Hepatocyte (in vitro differentiated cells): ENCODE measurements around the gene TSPO2.

Source experiments
- EZH2 ChIP-seq: fragments of 200-600 bp; sonication (generic); IDR thresholded peaks from 2 replicates; pipeline ENCODE4 v1.6.1; 2016; ENCODE audit warnings: antibody characterized with exemption, mild to moderate bottlenecking, borderline replicate concordance
- EZH2phosphoT487 ChIP-seq: fragments of 200-600 bp; sonication (generic); IDR thresholded peaks from one replicate; pipeline ENCODE4 v1.6.1; 2018; ENCODE audit warnings: antibody characterized with exemption, mild to moderate bottlenecking, low read depth, moderate library complexity; ENCODE audit not compliant: unreplicated experiment, severe bottlenecking
- TF ChIP-seq, protein P1 (sequence below): fragments of 200-600 bp; sonication (generic); IDR thresholded peaks from 2 replicates; pipeline ENCODE4 v1.5.1; 2016; ENCODE audit warnings: antibody characterized with exemption, mild to moderate bottlenecking; ENCODE audit not compliant: poor library complexity

DNA sequence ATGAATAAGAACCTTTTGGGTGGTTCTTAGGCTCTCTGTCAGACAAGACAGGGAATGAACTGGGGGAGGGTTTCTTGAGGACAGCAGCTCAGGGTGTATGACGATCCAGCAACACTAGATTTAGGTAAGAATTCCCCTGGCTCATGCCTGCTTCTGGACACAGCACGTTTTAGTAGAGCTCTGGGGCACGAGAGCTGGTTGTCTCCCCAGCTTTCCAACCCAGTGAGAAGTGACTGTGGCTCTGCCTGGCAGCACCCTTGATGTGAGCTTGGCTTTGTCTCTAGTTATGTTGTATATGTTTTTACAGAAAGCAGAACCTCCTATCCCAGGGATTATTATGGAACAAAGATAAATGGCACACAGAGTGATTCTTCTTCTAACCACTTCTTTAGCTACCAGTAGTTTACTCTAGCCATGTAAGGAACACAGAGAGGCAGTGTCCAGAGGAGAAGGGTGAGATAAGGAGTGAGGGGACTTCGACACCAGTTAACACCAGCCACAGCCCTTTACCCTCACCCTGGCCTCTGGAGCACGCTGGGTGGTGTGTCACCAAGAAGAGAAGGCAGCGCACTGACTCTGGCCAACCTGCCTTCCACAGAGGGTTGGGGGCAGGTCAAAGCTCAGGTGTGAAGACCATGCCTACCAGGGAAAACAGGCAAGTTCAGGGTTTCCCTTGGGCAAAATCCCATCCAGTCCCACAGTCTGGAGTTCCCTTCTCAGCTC is 14.7 kb downstream of the TSPO2 start:
- TF ChIP-seq, protein P1, sequence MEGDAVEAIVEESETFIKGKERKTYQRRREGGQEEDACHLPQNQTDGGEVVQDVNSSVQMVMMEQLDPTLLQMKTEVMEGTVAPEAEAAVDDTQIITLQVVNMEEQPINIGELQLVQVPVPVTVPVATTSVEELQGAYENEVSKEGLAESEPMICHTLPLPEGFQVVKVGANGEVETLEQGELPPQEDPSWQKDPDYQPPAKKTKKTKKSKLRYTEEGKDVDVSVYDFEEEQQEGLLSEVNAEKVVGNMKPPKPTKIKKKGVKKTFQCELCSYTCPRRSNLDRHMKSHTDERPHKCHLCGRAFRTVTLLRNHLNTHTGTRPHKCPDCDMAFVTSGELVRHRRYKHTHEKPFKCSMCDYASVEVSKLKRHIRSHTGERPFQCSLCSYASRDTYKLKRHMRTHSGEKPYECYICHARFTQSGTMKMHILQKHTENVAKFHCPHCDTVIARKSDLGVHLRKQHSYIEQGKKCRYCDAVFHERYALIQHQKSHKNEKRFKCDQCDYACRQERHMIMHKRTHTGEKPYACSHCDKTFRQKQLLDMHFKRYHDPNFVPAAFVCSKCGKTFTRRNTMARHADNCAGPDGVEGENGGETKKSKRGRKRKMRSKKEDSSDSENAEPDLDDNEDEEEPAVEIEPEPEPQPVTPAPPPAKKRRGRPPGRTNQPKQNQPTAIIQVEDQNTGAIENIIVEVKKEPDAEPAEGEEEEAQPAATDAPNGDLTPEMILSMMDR = no peak
- TF ChIP-seq EZH2 = no peak
- no peak for TF ChIP-seq EZH2phosphoT487
